ENCODE results near the gene MAP3K7CL.

MAP3K7CL gene

GRCh38 chr21:29205009-29205408 is 74.6 kb downstream of the MAP3K7CL start:
- TF ChIP-seq CTCF (IDR thresholded peaks at IDR 0.05; ENCODE audit: low read depth, low read length) (no peak), MAX (IDR thresholded peaks at IDR 0.05; ENCODE audit: low read depth, low read length) (no peak), POLR2A (IDR thresholded peaks at IDR 0.05; ENCODE audit: extremely low read depth, insufficient read length) (no peak), MYC (IDR thresholded peaks at IDR 0.05; ENCODE audit: low read depth, low read length) (no peak)
- DNase-seq (ENCODE audit: low read depth) = no peak
- H3K4me3 ChIP-seq (ENCODE audit: low read depth, low read length) = no peak overlapping the region

GRCh38 chr21:29205988-29206387 is 75.5 kb downstream of the MAP3K7CL start:
- TF ChIP-seq CTCF (IDR thresholded peaks at IDR 0.05; ENCODE audit: low read depth, low read length) = no peak
- TF ChIP-seq MAX (IDR thresholded peaks at IDR 0.05; ENCODE audit: low read depth, low read length) = no peak
- TF ChIP-seq MYC (IDR thresholded peaks at IDR 0.05; ENCODE audit: low read depth, low read length) = no peak
- TF ChIP-seq POLR2A (IDR thresholded peaks at IDR 0.05; ENCODE audit: extremely low read depth, insufficient read length) = no peak
- no peak for DNase-seq (ENCODE audit: low read depth)
- H3K4me3 ChIP-seq (ENCODE audit: low read depth, low read length) = no peak overlapping the region

GRCh38 chr21:29206445-29206844 is 76.0 kb downstream of the MAP3K7CL start:
- no peak for DNase-seq (ENCODE audit: low read depth)
- TF ChIP-seq POLR2A (IDR thresholded peaks at IDR 0.05; ENCODE audit: extremely low read depth, insufficient read length) = no peak
- no peak for TF ChIP-seq MYC (IDR thresholded peaks at IDR 0.05; ENCODE audit: low read depth, low read length)
- no peak for TF ChIP-seq CTCF (IDR thresholded peaks at IDR 0.05; ENCODE audit: low read depth, low read length)
- no peak for TF ChIP-seq MAX (IDR thresholded peaks at IDR 0.05; ENCODE audit: low read depth, low read length)
- H3K4me3 ChIP-seq (ENCODE audit: low read depth, low read length) = no peak overlapping the region

GRCh38 chr21:29207201-29207600 is 76.8 kb downstream of the MAP3K7CL start:
- no peak for DNase-seq (ENCODE audit: low read depth)
- no peak overlapping the region for H3K4me3 ChIP-seq (ENCODE audit: low read depth, low read length)
- TF ChIP-seq MAX (IDR thresholded peaks at IDR 0.05; ENCODE audit: low read depth, low read length) = no peak
- no peak for TF ChIP-seq CTCF (IDR thresholded peaks at IDR 0.05; ENCODE audit: low read depth, low read length)
- TF ChIP-seq MYC (IDR thresholded peaks at IDR 0.05; ENCODE audit: low read depth, low read length) = no peak
- TF ChIP-seq POLR2A (IDR thresholded peaks at IDR 0.05; ENCODE audit: extremely low read depth, insufficient read length) = no peak

- no peak overlapping the region for H3K4me3 ChIP-seq (ENCODE audit: low read depth, low read length)
- no peak for DNase-seq (ENCODE audit: low read depth)
Observed at GRCh38 chr21:29208044-29208681, 77.7 kb downstream of the MAP3K7CL start.

More at GRCh38 chr21:29208044-29208681, 77.7 kb downstream of the MAP3K7CL start:
- TF ChIP-seq MAX (IDR thresholded peaks at IDR 0.05; ENCODE audit: low read depth, low read length) (no peak), POLR2A (IDR thresholded peaks at IDR 0.05; ENCODE audit: extremely low read depth, insufficient read length) (no peak), CTCF (IDR thresholded peaks at IDR 0.05; ENCODE audit: low read depth, low read length) (no peak), MYC (IDR thresholded peaks at IDR 0.05; ENCODE audit: low read depth, low read length) (no peak)

Data from NB4 (cell line).